K562 (cell line): ENCODE results near the gene NQO2. TPM values are rescaled to one million over a fixed set of nuclear protein-coding genes. Genes with fewer than 3 reads are reported as not detected.

Experiments
- C11orf30 ChIP-seq: fragments of 450-650 bp; IDR thresholded peaks from 2 replicates; pipeline ENCODE4 v1.6.1; 2016; ENCODE audit warnings: low read depth, mild to moderate bottlenecking
- FOXO4 ChIP-seq: fragments of 450-650 bp; formaldehyde crosslinking; IDR thresholded peaks from 2 replicates; pipeline ENCODE4 v1.4.0; 2020; ENCODE audit warnings: mild to moderate bottlenecking, moderate library complexity
- LEF1 ChIP-seq: fragments of 450-650 bp; IDR thresholded peaks from 2 replicates; pipeline ENCODE4 v1.6.1; 2016; ENCODE audit warnings: mild to moderate bottlenecking
- MAFG ChIP-seq: fragments of 450-650 bp; conservative IDR thresholded peaks from 2 replicates; pipeline ENCODE4 v1.6.1; 2016; ENCODE audit warnings: missing genetic modification characterization, missing compliant biosample characterization
- MGA ChIP-seq: fragments of 450-650 bp; IDR thresholded peaks from 2 replicates; pipeline ENCODE4 v1.6.1; 2016; ENCODE audit warnings: mild to moderate bottlenecking, moderate library complexity
- NR2F6 ChIP-seq: fragments of 450-650 bp; formaldehyde crosslinking; IDR thresholded peaks from 2 replicates; pipeline ENCODE4 v1.4.0; 2020; ENCODE audit warnings: mild to moderate bottlenecking
- U2AF2 ChIP-seq: fragments of 200-400 bp; formaldehyde crosslinking; optimal IDR thresholded peaks from 2 replicates; pipeline ENCODE3; 2017; ENCODE audit warnings: low read depth, mild to moderate bottlenecking, low read length
- ZNF277 ChIP-seq: fragments of 250-450 bp; sonication (Bioruptor Pico); IDR thresholded peaks from 2 replicates; pipeline ENCODE4 v1.8.0; 2022; ENCODE audit warnings: inconsistent platforms, mild to moderate bottlenecking, moderate library complexity, borderline replicate concordance
- ZNF551 ChIP-seq: fragments of 250-450 bp; sonication (Bioruptor Pico); IDR thresholded peaks from 2 replicates; pipeline ENCODE4 v1.5.0; 2021; ENCODE audit warnings: mild to moderate bottlenecking, moderate library complexity
- ZNF639 ChIP-seq, 2 experiments: fragments of 200-800 bp in 1 of 2; sonication (Bioruptor generic) in 1 of 2; sonication (generic) in 1 of 2; formaldehyde crosslinking in 1 of 2; IDR thresholded peaks in 1 of 2; conservative IDR thresholded peaks in 1 of 2; 2 replicates each; pipeline versions ENCODE4 v1.5.0 to v1.6.1; 2016 to 2020; ENCODE audit warnings: missing compliant biosample characterization in 1 of 2, missing genetic modification characterization in 1 of 2, missing genetic modification reagents in 1 of 2
- polyA plus RNA-seq, 8 experiments: library from polyadenylated mRNA; depleted of rRNA in 4 of 8; stranded (reverse) in 5 of 8; unstranded in 3 of 8; fragments of >200 nt; fragmentation: Nextera tagmentation in 2 of 8; fragmentation: Illumina TruSeq in 1 of 8; extraction: Ambion mirVana in 2 of 8; extraction: Trizol in 1 of 8; gene quantifications; 2 replicates each; pipeline versions ENCODE4 v1.2.1 to v1.2.3, GENCODE V29; 2011 to 2014; ENCODE audit warnings: inconsistent platforms in 1 of 8, missing spikeins in 1 of 8
- total RNA-seq, 7 experiments: library from RNA; depleted of rRNA in 6 of 7; stranded (reverse); fragments of >200 nt in 6 of 7; fragmentation: Illumina TruSeq in 2 of 7; extraction: Trizol in 2 of 7; gene quantifications; 2 replicates each; pipeline versions ENCODE4 v1.2.1 to v1.2.3, GENCODE V29; 2011 to 2021; ENCODE audit warnings: low replicate concordance in 1 of 7

The NQO2 gene
- total and polyA plus RNA-seq, 9 of the 15 experiments (the other 6 are each of a cell fraction or from before 2014, with no cell fraction given), result 54.6 to 214 (median 116) TPM

- TF ChIP-seq MGA (no peak), ZNF277 (CRISPR knock-in tag) (no peak), ZNF551 (CRISPR knock-in tag) (no peak), NR2F6 (no peak), LEF1 (no peak), C11orf30 (no peak), MAFG (tag) (no peak), ZNF639 (CRISPR knock-in tag; conservative IDR thresholded peaks at IDR 0.05 in 1 of 2, IDR thresholded peaks at IDR 0.05 in 1 of 2) (no peak), FOXO4 (no peak), U2AF2 (no peak)
Measured at GRCh38 chr6:3022765-3023662, 23.3 kb downstream of the NQO2 start (continued).
